Nephron progenitor cell (in vitro differentiated cells): ENCODE measurements around the gene NELFCD.
A peak's percentile ranks its signal among the peaks of the same experiment; 100 is the strongest.

Experiments
- DNase-seq: peaks from one replicate; pipeline ENCODE4 v3.0.0; 2021
- H3K27ac Mint-ChIP-seq: 2 replicates; pipeline ENCODE4 v1.8.0; 2021; ENCODE audit warnings: mild to moderate bottlenecking, moderate library complexity, mixed read lengths
- H3K27me3 Mint-ChIP-seq: 2 replicates; pipeline ENCODE4 v1.8.0; 2021; ENCODE audit warnings: mild to moderate bottlenecking, low read depth, mixed read lengths; ENCODE audit not compliant: poor library complexity
- H3K36me3 Mint-ChIP-seq: 2 replicates; pipeline ENCODE4 v1.8.0; 2021; ENCODE audit warnings: low read depth, mixed read lengths
- H3K4me1 Mint-ChIP-seq: 2 replicates; pipeline ENCODE4 v1.8.0; 2021; ENCODE audit warnings: mixed read lengths
- H3K4me3 Mint-ChIP-seq: 2 replicates; pipeline ENCODE4 v1.8.0; 2021; ENCODE audit warnings: mild to moderate bottlenecking, moderate library complexity, mixed read lengths
- H3K9me3 Mint-ChIP-seq: 2 replicates; pipeline ENCODE4 v1.8.0; 2021; ENCODE audit warnings: mild to moderate bottlenecking, moderate library complexity, mixed read lengths
- TF ChIP-seq, protein P1 (sequence below): fragments of 200-600 bp; sonication (generic); IDR thresholded peaks from 2 replicates; pipeline ENCODE4 v1.5.0; 2021; ENCODE audit warnings: antibody characterized with exemption

Gene NELFCD

GRCh38 chr20:58998656-58999055 is 17.6 kb downstream of the NELFCD start:
- Mint-ChIP-seq H3K9me3 (no peaks in the 10 kb centered on the region), H3K4me3 (no peak overlapping the region), H3K4me1 (peaks cover 23% of the 10 kb centered on the region), H3K27me3 (no peaks in the 10 kb centered on the region), H3K27ac (no peak overlapping the region), H3K36me3 (peaks cover 42% of the 10 kb centered on the region)
- DNase-seq, result no peak
- TF ChIP-seq, protein P1, sequence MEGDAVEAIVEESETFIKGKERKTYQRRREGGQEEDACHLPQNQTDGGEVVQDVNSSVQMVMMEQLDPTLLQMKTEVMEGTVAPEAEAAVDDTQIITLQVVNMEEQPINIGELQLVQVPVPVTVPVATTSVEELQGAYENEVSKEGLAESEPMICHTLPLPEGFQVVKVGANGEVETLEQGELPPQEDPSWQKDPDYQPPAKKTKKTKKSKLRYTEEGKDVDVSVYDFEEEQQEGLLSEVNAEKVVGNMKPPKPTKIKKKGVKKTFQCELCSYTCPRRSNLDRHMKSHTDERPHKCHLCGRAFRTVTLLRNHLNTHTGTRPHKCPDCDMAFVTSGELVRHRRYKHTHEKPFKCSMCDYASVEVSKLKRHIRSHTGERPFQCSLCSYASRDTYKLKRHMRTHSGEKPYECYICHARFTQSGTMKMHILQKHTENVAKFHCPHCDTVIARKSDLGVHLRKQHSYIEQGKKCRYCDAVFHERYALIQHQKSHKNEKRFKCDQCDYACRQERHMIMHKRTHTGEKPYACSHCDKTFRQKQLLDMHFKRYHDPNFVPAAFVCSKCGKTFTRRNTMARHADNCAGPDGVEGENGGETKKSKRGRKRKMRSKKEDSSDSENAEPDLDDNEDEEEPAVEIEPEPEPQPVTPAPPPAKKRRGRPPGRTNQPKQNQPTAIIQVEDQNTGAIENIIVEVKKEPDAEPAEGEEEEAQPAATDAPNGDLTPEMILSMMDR, result no peak

DNA sequence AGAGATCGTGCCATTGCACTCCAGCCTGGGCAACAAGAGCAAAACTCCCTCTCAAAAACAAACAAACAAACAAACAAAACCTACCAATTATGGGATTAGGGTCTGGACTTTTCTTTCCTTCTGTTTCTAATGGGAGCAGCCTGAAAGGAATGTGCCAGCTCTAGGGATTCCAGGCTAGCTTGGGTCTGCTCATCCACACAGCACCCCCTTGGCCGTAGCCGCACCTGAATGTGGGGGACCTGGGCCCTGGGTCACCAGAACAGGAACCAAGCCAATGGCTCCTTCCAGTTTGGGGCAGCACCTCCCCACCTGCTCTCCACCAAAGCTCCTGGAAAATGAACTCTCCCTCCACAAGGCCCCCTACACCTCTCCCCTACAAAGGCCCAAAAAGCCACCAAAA is 19.3 kb downstream of the NELFCD start:
- no peak overlapping the region for H3K4me3 Mint-ChIP-seq
- H3K9me3 Mint-ChIP-seq, result no peaks in the 10 kb centered on the region
- peaks cover 40% of the 10 kb centered on the region for H3K4me1 Mint-ChIP-seq
- H3K27me3 Mint-ChIP-seq, result peaks cover 4% of the 10 kb centered on the region
- TF ChIP-seq, protein P1, result no peak
- H3K27ac Mint-ChIP-seq, result peak overlapping the region; percentile 74
- H3K36me3 Mint-ChIP-seq, result peaks cover 36% of the 10 kb centered on the region
- DNase-seq, result no peak

GRCh38 chr20:59001068-59001448 is 20.0 kb downstream of the NELFCD start:
- H3K9me3 Mint-ChIP-seq, result no peaks in the 10 kb centered on the region
- peaks cover 46% of the 10 kb centered on the region for H3K4me1 Mint-ChIP-seq
- peaks cover 4% of the 10 kb centered on the region for H3K27me3 Mint-ChIP-seq
- no peak overlapping the region for H3K4me3 Mint-ChIP-seq
- H3K36me3 Mint-ChIP-seq, result peaks cover 29% of the 10 kb centered on the region
- no peak overlapping the region for H3K27ac Mint-ChIP-seq
- TF ChIP-seq, protein P1, result no peak
- no peak for DNase-seq

GRCh38 chr20:59001449-59002171 is 20.6 kb downstream of the NELFCD start:
- Mint-ChIP-seq H3K36me3 (peaks cover 25% of the 10 kb centered on the region), H3K4me3 (no peak overlapping the region), H3K27ac (no peak overlapping the region), H3K27me3 (peaks cover 4% of the 10 kb centered on the region), H3K4me1 (peaks cover 46% of the 10 kb centered on the region), H3K9me3 (no peaks in the 10 kb centered on the region)
- DNase-seq, result no peak
- TF ChIP-seq, protein P1, result no peak

GRCh38 chr20:59002388-59002787 is 21.3 kb downstream of the NELFCD start:
- Mint-ChIP-seq H3K4me3 (peak overlapping the region; percentile 6), H3K4me1 (peaks cover 46% of the 10 kb centered on the region), H3K36me3 (peaks cover 18% of the 10 kb centered on the region), H3K27ac (no peak overlapping the region), H3K9me3 (no peaks in the 10 kb centered on the region), H3K27me3 (peaks cover 4% of the 10 kb centered on the region)
- TF ChIP-seq, protein P1, result no peak
- no peak for DNase-seq

GRCh38 chr20:59002874-59003399 is 21.9 kb downstream of the NELFCD start:
- Mint-ChIP-seq H3K27me3 (peaks cover 4% of the 10 kb centered on the region), H3K36me3 (peaks cover 12% of the 10 kb centered on the region), H3K4me1 (peaks cover 46% of the 10 kb centered on the region), H3K27ac (no peak overlapping the region), H3K4me3 (peak overlapping the region; percentile 6), H3K9me3 (no peaks in the 10 kb centered on the region)
- TF ChIP-seq, protein P1, result no peak
- no peak for DNase-seq
